Loucy (cell line): ENCODE results near the gene FSTL4.

Source experiments
- EZH2phosphoT487 ChIP-seq: fragments of 200-600 bp; IDR thresholded peaks from 2 replicates; pipeline ENCODE4 v1.6.1; 2018; ENCODE audit warnings: antibody characterized with exemption, mild to moderate bottlenecking, moderate library complexity, borderline replicate concordance
- TF ChIP-seq, protein P1 (sequence below): fragments of 200-600 bp; sonication (generic); conservative IDR thresholded peaks from 2 replicates; pipeline ENCODE4 v1.5.1; 2014; ENCODE audit warnings: mild to moderate bottlenecking, antibody characterized with exemption, low read length

DNA sequence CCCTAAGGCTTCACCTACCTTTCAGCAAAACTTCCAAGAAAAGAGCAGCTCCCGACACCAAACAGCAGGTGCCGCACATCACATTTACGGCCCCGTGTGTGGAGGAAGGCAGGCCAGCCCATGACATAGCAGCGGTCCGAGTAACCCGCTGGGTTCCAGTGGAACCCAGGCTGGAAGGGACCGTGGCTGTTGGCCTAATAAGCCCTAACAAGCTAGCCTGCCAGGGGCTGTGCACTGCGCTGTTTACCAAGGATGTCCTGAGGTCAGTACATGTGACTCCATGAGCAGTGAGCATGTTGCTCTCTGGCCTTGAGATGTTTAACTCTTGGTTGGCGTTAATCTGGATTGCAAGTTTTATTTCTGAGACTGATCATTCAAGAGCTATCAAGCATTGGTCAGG, 131.5 kb downstream of the FSTL4 start:
- TF ChIP-seq EZH2phosphoT487: no peak
- TF ChIP-seq, protein P1, sequence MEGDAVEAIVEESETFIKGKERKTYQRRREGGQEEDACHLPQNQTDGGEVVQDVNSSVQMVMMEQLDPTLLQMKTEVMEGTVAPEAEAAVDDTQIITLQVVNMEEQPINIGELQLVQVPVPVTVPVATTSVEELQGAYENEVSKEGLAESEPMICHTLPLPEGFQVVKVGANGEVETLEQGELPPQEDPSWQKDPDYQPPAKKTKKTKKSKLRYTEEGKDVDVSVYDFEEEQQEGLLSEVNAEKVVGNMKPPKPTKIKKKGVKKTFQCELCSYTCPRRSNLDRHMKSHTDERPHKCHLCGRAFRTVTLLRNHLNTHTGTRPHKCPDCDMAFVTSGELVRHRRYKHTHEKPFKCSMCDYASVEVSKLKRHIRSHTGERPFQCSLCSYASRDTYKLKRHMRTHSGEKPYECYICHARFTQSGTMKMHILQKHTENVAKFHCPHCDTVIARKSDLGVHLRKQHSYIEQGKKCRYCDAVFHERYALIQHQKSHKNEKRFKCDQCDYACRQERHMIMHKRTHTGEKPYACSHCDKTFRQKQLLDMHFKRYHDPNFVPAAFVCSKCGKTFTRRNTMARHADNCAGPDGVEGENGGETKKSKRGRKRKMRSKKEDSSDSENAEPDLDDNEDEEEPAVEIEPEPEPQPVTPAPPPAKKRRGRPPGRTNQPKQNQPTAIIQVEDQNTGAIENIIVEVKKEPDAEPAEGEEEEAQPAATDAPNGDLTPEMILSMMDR: no peak
